ENCODE measurements around the gene SPHK2.
"Not testable (repeated sequence)": the region's sequence is repeated elsewhere in the genome, so short reads cannot be mapped to it uniquely, and the experiment has no call there.

Gene SPHK2

GRCh38 chr19:48627865-48628314 lies 8.6 kb downstream of the SPHK2 start:
- H3K4me3 ChIP-seq (ENCODE audit: low read length), result no peak overlapping the region
- no peak for DNase-seq (ENCODE audit: low read depth)
- H3K9ac ChIP-seq (ENCODE audit: low read length), result no peak overlapping the region

GRCh38 chr19:48628486-48629296 lies 9.4 kb downstream of the SPHK2 start:
- peaks cover 4% of the 10 kb centered on the region for H3K36me3 ChIP-seq (ENCODE audit: control insufficient read depth, insufficient read depth, low read length, severe bottlenecking)
- peaks cover 24% of the 10 kb centered on the region for H3K4me1 ChIP-seq (ENCODE audit: control insufficient read depth, insufficient read depth, low read length)
- no peak for DNase-seq (ENCODE audit: low read depth)
- H3K27me3 ChIP-seq (replicated peaks; ENCODE audit: control insufficient read depth, insufficient read depth, low read length), result no peaks in the 10 kb centered on the region
- H3K9me3 ChIP-seq (ENCODE audit: control insufficient read depth, low read length), result no peaks in the 10 kb centered on the region
- no peak overlapping the region for H3K9ac ChIP-seq (ENCODE audit: low read length)
- H3K4me3 ChIP-seq (ENCODE audit: low read length), result no peak overlapping the region

More at GRCh38 chr19:48627865-48628314, 8.6 kb downstream of the SPHK2 start:
- H3K4me1 ChIP-seq (ENCODE audit: control insufficient read depth, insufficient read depth, low read length), result peaks cover 24% of the 10 kb centered on the region
- H3K27me3 ChIP-seq (replicated peaks; ENCODE audit: control insufficient read depth, insufficient read depth, low read length), result no peaks in the 10 kb centered on the region
- H3K9me3 ChIP-seq (ENCODE audit: control insufficient read depth, low read length), result no peaks in the 10 kb centered on the region
- H3K36me3 ChIP-seq (ENCODE audit: control insufficient read depth, insufficient read depth, low read length, severe bottlenecking), result peaks cover 4% of the 10 kb centered on the region

- peaks cover 4% of the 10 kb centered on the region for H3K36me3 ChIP-seq (ENCODE audit: control insufficient read depth, insufficient read depth, low read length, severe bottlenecking)
- DNase-seq (ENCODE audit: low read depth), result no peak
- H3K9ac ChIP-seq (ENCODE audit: low read length), result no peak overlapping the region
- no peak overlapping the region for H3K4me3 ChIP-seq (ENCODE audit: low read length)
- H3K4me1 ChIP-seq (ENCODE audit: control insufficient read depth, insufficient read depth, low read length), result peaks cover 27% of the 10 kb centered on the region
- no peaks in the 10 kb centered on the region for H3K9me3 ChIP-seq (ENCODE audit: control insufficient read depth, low read length)
- H3K27me3 ChIP-seq (replicated peaks; ENCODE audit: control insufficient read depth, insufficient read depth, low read length), result no peaks in the 10 kb centered on the region
Observed at GRCh38 chr19:48629297-48629598, 9.9 kb downstream of the SPHK2 start.

- no peaks in the 10 kb centered on the region for H3K27me3 ChIP-seq (replicated peaks; ENCODE audit: control insufficient read depth, insufficient read depth, low read length)
- no peak for DNase-seq (ENCODE audit: low read depth)
Observed at GRCh38 chr19:48629599-48630295, 10.4 kb downstream of the SPHK2 start.

GRCh38 chr19:48630296-48631063 lies 11.2 kb downstream of the SPHK2 start:
- Histone ChIP-seq H3K4me3 (ENCODE audit: low read length) (no peak overlapping the region), H3K9me3 (ENCODE audit: control insufficient read depth, low read length) (no peaks in the 10 kb centered on the region), H3K9ac (ENCODE audit: low read length) (no peak overlapping the region), H3K4me1 (ENCODE audit: control insufficient read depth, insufficient read depth, low read length) (peaks cover 29% of the 10 kb centered on the region), H3K27me3 (replicated peaks; ENCODE audit: control insufficient read depth, insufficient read depth, low read length) (no peaks in the 10 kb centered on the region), H3K36me3 (ENCODE audit: control insufficient read depth, insufficient read depth, low read length, severe bottlenecking) (peaks cover 4% of the 10 kb centered on the region)
- DNase-seq (ENCODE audit: low read depth), result no peak

More at GRCh38 chr19:48629599-48630295, 10.4 kb downstream of the SPHK2 start:
- no peak overlapping the region for H3K4me3 ChIP-seq (ENCODE audit: low read length)
- peaks cover 26% of the 10 kb centered on the region for H3K4me1 ChIP-seq (ENCODE audit: control insufficient read depth, insufficient read depth, low read length)
- H3K36me3 ChIP-seq (ENCODE audit: control insufficient read depth, insufficient read depth, low read length, severe bottlenecking), result peaks cover 4% of the 10 kb centered on the region
- no peaks in the 10 kb centered on the region for H3K9me3 ChIP-seq (ENCODE audit: control insufficient read depth, low read length)
- no peak overlapping the region for H3K9ac ChIP-seq (ENCODE audit: low read length)

GRCh38 chr19:48631225-48631624 lies 11.9 kb downstream of the SPHK2 start:
- Histone ChIP-seq H3K9ac (ENCODE audit: low read length) (no peak overlapping the region), H3K36me3 (ENCODE audit: control insufficient read depth, insufficient read depth, low read length, severe bottlenecking) (peaks cover 1% of the 10 kb centered on the region), H3K4me1 (ENCODE audit: control insufficient read depth, insufficient read depth, low read length) (peaks cover 33% of the 10 kb centered on the region), H3K27me3 (replicated peaks; ENCODE audit: control insufficient read depth, insufficient read depth, low read length) (no peaks in the 10 kb centered on the region), H3K4me3 (ENCODE audit: low read length) (no peak overlapping the region), H3K9me3 (ENCODE audit: control insufficient read depth, low read length) (no peaks in the 10 kb centered on the region)
- no peak for DNase-seq (ENCODE audit: low read depth)

- H3K27me3 ChIP-seq (replicated peaks; ENCODE audit: control insufficient read depth, insufficient read depth, low read length), result not testable (repeated sequence)
Observed at GRCh38 chr19:48632286-48632685, 13.0 kb downstream of the SPHK2 start.

GRCh38 chr19:48632692-48633147 lies 13.4 kb downstream of the SPHK2 start:
- DNase-seq (ENCODE audit: low read depth), result no peak
- Histone ChIP-seq H3K4me3 (ENCODE audit: low read length) (no peak overlapping the region), H3K4me1 (ENCODE audit: control insufficient read depth, insufficient read depth, low read length) (peaks cover 41% of the 10 kb centered on the region), H3K27me3 (replicated peaks; ENCODE audit: control insufficient read depth, insufficient read depth, low read length) (no peaks in the 10 kb centered on the region), H3K9me3 (ENCODE audit: control insufficient read depth, low read length) (no peaks in the 10 kb centered on the region), H3K36me3 (ENCODE audit: control insufficient read depth, insufficient read depth, low read length, severe bottlenecking) (no peaks in the 10 kb centered on the region), H3K9ac (ENCODE audit: low read length) (peak overlapping the region; percentile 71)

More at GRCh38 chr19:48632286-48632685, 13.0 kb downstream of the SPHK2 start:
- not testable (repeated sequence) for H3K9ac ChIP-seq (ENCODE audit: low read length); H3K4me3 ChIP-seq (ENCODE audit: low read length); H3K36me3 ChIP-seq (ENCODE audit: control insufficient read depth, insufficient read depth, low read length, severe bottlenecking); DNase-seq (ENCODE audit: low read depth); H3K9me3 ChIP-seq (ENCODE audit: control insufficient read depth, low read length)
- peaks cover 41% of the 10 kb centered on the region for H3K4me1 ChIP-seq (ENCODE audit: control insufficient read depth, insufficient read depth, low read length)

GRCh38 chr19:48633148-48634035 lies 14.1 kb downstream of the SPHK2 start:
- no peak for DNase-seq (ENCODE audit: low read depth)
- H3K9ac ChIP-seq (ENCODE audit: low read length), result peak overlapping the region; percentile 71

GRCh38 chr19:48634036-48634342 lies 14.7 kb downstream of the SPHK2 start:
- peak overlapping the region; percentile 62 for H3K4me3 ChIP-seq (ENCODE audit: low read length)
- H3K9me3 ChIP-seq (ENCODE audit: control insufficient read depth, low read length), result no peaks in the 10 kb centered on the region
- no peak for DNase-seq (ENCODE audit: low read depth)
- peaks cover 47% of the 10 kb centered on the region for H3K4me1 ChIP-seq (ENCODE audit: control insufficient read depth, insufficient read depth, low read length)
- no peaks in the 10 kb centered on the region for H3K27me3 ChIP-seq (replicated peaks; ENCODE audit: control insufficient read depth, insufficient read depth, low read length)
- no peaks in the 10 kb centered on the region for H3K36me3 ChIP-seq (ENCODE audit: control insufficient read depth, insufficient read depth, low read length, severe bottlenecking)
- peak overlapping the region; percentile 71 for H3K9ac ChIP-seq (ENCODE audit: low read length)

More at GRCh38 chr19:48633148-48634035, 14.1 kb downstream of the SPHK2 start:
- Histone ChIP-seq H3K27me3 (replicated peaks; ENCODE audit: control insufficient read depth, insufficient read depth, low read length) (no peaks in the 10 kb centered on the region), H3K4me3 (ENCODE audit: low read length) (peak overlapping the region; percentile 62), H3K9me3 (ENCODE audit: control insufficient read depth, low read length) (no peaks in the 10 kb centered on the region), H3K4me1 (ENCODE audit: control insufficient read depth, insufficient read depth, low read length) (peaks cover 43% of the 10 kb centered on the region), H3K36me3 (ENCODE audit: control insufficient read depth, insufficient read depth, low read length, severe bottlenecking) (no peaks in the 10 kb centered on the region)

All from adipocyte (in vitro differentiated cells).